GM19193 (cell line): ENCODE measurements around the gene ANKRD44.

Source experiments
- POLR2A ChIP-seq: IDR thresholded peaks from 4 replicates; pipeline ENCODE4 v1.6.1; 2011; ENCODE audit not compliant: insufficient read depth, insufficient read length; ENCODE audit errors: extremely low read depth

ANKRD44 gene

DNA sequence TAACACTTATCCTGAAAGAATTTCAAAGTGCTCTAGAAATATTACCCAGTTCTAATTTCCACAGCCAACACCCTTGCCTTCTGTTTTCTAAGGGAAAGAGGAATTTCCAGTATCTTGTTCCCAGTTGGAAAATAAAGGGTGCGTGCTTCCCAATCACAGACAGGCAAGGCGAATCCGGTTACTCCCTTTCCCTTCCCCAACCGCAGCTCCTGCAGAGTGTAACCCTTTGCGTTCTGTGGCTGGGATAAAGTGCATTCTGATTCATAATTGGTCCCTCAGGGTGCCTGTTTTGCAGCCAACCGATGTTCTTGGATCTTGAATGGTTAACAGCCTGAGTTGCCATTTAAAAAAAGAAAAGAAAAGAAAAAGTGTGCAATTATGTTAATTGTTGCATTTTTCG, 343.5 kb downstream of the ANKRD44 start:
- no peak for TF ChIP-seq POLR2A

DNA sequence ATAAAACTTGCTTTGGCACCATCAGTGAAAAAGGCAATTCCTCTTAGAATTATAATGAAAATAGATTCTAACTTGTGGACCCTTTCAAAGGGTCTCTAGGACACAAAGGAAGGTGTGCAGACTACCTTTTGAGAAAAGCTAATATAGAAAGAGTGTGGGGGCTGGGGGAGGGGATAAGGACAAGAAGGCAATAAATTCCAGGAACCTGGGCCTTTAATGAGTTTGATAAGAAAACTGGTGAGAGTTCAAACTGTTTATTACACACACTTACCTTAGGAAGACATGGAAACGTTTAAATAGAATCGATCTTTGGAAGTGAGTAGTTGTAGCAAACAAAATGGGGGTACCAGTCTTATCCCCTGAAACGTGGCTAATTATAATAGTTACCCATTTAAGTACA, 344.5 kb downstream of the ANKRD44 start:
- no peak for TF ChIP-seq POLR2A

DNA sequence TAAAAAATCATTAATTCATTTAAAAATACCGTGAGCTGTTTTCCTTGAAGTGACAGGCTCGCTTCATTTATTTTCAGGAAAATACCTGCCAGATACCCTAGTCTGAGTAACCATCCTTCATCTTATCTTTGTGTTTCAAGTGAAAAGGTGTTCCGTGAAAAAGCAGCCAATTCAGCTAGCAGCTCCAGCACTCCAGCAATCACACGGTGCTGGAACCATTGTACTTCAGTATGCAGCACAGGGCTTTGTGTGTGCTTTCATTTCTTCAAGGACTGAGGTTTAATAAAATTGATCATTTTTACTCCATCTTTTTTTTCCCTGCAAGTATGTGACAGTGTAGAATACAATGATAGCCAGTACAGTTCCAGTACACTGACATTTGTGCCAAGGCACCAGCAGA, 344.9 kb downstream of the ANKRD44 start:
- no peak for TF ChIP-seq POLR2A

DNA sequence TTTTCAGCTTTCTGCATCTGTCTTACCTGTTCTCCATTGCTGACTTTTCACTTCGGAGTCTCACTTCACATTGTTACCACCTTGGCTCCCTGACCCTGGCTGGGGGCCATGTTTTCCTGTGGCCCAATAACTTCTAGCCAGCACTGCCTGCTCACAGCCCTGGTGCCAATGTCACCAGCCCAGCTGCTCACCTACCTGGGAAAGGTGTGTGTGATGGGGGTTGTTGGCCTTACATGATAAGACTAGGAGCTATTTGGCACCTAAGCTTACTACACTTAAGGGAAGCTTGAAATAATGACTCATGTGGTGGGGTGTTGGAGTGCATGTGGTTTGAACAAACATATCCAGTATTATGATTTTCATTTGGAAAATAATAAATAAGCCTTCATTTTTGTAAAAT, 346.6 kb downstream of the ANKRD44 start:
- TF ChIP-seq POLR2A: no peak

DNA sequence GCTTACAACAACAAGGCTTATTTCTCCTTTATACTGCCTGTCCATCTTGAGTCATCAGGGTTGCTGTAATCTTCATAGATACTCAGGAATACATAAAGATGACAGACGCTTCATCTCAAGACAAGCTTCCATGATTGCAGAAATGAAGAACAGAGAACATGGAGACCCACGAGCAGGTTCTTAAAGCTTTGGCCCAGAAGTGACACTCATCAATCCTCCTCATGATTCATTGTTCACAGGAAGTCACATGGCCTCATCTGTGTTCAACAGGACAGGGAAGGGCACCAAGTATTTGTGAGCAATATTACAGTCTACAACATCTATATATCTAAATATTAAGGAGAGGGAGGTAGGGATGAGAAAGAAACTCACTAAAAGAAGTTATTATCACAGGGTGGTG, 347.5 kb downstream of the ANKRD44 start:
- TF ChIP-seq POLR2A: no peak

DNA sequence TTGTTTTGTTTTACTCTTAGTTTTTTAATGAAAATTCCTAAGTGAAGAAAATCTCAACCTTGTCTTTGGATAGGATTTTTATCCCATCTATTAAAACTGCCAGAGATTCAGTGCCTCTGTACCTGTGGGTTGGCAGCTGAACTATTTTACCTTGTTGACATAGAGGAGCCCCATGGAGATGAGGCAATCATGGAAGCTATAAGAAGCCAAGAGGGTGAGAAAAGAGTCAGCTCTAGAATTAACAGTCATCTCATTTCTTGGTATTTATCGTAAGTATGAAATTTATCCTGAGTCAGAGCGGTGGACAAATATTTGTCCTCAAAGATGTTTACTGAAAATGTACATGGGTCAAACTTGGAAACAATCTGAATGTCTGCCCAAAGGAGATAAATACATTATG, 348.3 kb downstream of the ANKRD44 start:
- no peak for TF ChIP-seq POLR2A

DNA sequence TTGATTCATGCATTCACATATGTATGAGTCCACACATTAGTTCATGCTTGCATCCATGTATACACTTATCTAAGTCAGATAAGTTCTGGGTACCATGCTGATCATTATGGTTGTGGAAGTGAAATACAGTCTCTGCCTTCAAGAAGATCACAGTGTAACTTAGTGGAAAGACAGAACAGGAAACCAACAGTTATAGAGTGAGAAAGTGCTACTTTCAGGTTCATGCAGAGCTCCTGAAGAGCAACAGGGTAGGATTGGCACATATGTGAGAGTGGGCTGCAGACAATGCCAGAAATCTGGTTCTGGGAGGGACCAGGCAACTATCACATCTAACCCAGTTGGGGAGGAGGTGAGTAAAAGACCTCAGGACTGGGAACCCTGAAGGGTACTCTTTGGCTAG, 348.7 kb downstream of the ANKRD44 start:
- no peak for TF ChIP-seq POLR2A

DNA sequence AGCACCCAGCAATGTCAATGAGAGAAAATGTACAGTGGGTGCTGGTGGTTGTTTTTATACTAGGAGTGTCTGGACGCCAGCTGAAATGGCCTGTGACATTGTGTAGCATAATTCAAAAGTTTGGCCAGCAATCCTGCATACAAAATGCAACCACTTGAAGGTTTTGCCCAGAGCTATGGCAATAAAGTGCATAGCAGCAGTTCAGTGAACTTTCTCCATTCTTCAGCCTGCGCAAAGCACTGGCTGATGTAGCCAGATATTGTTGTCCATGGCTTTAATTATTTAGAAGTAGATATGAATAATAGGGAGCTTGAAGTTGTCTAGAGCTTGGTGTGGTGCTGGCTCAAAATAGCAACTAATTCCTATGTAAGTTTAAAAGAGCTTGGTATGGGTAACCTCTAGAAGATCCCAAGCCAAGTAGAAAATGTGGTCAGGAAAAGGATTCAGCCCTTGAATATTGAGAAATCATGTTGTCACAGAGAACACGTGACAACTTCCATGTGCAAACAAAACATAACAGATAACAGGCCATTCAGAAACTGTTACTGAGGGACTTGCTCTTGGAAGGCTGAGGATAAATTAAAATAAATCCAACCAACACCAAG, 350.7 kb downstream of the ANKRD44 start:
- TF ChIP-seq POLR2A: no peak

DNA sequence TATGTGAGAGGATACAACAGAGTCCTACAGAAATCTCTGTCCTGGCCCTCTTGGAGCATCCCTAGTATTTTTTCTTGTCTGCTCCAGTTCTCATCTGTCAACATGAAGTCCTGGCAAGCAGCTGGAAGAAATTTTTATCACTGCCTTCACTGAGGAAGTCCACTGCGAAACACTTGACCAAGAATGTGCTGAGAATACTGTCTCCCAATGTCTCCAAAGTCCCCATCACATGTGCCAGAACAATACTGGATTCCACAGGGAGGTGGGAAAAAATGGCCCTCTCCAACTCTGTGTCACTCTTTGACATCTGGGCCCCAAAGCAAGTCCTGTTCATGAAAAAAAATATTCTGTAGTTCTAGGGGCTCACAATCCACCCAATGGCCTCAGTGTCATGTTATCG, 351.3 kb downstream of the ANKRD44 start:
- TF ChIP-seq POLR2A: no peak

DNA sequence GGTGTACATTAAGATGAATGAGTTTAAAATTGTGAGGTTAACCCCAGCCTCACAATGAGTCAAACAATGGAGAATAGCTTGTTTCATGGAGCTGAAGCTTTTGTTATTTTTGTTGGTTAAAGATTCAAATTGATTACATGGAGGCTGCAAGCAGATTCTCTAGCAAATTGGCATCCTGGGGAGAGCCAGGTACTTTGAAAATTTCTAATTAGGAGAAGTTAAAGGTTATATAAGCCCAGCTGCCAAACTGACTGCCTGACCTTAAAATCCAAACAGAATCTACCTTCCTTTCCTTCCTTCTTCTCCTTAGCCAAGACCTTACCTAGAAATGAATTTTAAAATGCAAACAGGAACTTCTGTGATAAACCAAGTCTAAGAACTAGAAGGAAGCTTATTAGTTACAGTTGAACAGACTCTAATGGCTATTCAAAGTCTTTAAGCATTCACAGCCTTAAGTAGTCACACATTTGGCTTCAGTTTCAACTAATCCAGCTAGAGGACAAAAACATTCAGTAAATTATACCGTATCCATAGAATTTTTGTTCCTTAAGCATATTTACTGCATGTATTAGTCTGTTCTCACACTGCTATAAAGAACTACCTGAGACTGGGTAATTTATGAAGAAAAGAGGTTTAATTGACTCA, 352.6 kb downstream of the ANKRD44 start:
- no peak for TF ChIP-seq POLR2A

DNA sequence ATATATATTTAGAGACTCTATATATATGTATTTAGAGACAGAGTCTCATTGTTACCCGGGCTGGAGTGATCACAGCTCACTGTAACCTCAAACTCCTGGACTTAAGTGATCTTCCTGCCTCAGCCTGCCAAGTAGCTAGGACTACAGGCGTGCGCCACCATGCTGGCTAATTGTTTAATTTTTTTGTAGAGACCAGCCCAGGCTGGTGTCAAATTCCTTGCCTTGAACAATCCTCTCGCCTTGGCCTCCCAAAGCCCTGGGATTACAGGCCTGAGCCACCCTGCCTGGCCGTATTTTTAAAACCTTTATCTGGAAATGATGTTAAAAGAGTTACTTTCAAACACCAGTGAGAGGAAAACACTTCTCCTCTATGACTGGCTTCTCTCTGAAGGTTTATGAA, 353.1 kb downstream of the ANKRD44 start:
- TF ChIP-seq POLR2A: no peak

DNA sequence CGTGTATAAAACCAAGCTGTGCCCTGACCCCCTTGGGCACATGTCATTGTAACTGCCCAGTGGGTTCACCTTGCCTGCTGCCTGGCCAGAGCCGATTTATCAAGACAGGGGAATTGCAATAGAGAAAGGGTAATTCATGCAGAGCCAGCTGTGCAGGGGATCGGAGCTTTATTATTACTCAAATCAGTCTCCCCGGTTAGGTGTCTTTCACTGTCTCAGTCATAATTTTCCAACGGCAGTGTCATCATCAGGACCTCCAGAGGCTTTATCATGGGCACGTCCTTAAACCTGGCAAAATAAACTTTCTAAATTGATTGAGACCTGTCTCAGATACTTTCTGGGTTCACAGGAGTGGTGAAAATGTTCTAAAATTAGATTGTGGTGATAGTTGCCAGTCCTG, 354.5 kb downstream of the ANKRD44 start:
- no peak for TF ChIP-seq POLR2A

DNA sequence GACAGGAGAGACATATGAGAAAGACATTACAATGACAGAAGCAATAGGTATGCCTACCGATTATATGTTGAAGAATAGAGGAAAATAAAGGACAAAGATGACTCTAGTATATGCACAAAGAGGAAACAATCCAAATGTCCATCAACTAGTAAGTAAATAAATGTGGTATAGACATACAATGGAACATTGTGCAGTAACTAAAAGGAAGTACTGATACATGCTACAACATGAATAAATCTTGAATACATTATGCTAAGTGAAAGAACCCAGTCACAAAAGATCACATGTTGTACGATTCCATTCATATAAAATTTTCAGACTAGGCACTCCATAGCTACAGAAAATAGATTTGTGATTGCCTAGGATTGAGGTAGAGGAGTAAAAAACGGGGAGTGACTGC, 355.5 kb downstream of the ANKRD44 start:
- no peak for TF ChIP-seq POLR2A

DNA sequence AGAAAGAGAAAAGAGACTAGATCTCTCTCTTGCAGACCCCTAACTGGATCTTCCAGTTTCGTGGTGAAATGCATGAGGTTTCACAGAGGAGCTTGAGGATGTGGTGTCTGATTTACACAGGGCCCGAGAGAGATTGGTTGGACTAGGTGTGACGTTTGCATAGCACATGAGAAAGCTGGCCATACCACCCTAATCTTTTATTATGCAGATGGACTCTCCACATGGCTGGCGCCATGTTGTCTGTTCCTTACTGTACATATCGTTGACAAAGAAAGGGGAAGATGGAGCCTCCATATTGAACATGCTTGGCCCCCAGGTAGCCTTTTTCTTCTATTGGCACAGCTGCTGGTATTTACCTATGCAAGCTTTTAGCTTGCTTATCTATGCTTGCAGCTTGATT, 356.6 kb downstream of the ANKRD44 start:
- no peak for TF ChIP-seq POLR2A

DNA sequence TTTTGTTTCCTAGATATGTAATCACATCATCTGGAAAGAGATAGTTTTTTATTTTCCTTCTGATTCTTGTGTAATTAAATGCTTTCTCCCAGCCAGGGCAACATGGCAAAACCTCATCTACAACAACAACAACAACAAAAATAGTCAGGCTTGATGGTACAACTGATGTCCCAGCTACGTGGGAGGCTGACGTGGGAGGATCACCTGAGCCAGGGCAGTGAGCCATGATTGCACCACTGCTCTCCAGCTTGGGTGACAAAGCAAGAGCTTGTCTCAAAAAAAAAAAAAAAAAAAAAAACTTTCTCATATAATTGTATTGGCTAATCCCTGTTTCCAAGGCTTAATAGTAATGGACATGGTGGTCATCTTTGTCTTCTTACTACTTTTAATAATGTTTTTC, 357.6 kb downstream of the ANKRD44 start:
- TF ChIP-seq POLR2A: no peak

DNA sequence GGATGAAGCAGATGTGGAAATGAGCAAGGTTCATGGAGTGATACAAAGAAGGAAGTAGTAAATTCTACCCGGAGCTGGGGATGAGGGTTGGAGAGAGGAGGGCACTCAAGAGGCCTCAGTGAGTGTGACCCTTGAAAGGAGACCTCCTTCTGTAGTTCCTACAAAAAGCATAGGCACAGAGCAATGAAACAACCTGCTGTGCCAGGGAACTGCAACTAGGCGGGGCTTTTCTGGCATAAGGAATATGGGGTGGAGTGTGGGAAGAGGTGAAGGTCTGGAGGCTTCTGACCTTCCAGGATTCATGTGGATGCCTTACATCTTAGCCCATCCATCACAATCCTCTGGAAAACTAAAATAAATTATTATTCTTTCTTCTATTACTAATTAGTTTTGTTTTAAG, 358.6 kb downstream of the ANKRD44 start:
- no peak for TF ChIP-seq POLR2A

DNA sequence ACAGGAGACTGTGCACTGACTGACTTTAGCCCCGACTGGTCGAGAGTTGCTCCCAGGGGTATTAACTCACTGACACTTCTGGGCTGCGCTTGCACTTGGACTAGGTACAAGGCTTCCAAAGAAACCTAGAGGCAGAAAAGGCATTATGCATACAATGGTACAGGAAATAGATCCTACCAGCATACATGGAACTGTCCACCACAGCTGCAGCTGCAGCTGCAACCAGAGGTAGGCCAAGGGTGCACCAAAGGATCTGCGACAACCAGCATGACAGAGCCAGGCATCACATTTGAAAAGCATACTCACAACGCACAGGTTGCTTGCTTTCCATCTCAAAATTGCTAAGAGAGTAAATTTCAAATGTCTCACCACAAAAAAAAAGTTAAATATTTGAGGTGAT, 361.5 kb downstream of the ANKRD44 start:
- no peak for TF ChIP-seq POLR2A
